SK-N-SH treated with all-trans-retinoic acid at 6 μM for 48 hours (cell line): Measurements from ENCODE around the gene EML6.

ENCODE experiments used
- GLIS3 ChIP-seq: fragments of 250-450 bp; sonication (Bioruptor Pico); IDR thresholded peaks from 2 replicates; pipeline ENCODE4 v1.5.0; 2020; ENCODE audit warnings: mild to moderate bottlenecking, moderate library complexity
- OSR1 ChIP-seq: fragments of 250-450 bp; sonication (Bioruptor Pico); IDR thresholded peaks from 2 replicates; pipeline ENCODE4 v1.8.0; 2022; ENCODE audit warnings: moderate library complexity, mild to moderate bottlenecking, inconsistent platforms
- TOX ChIP-seq: fragments of 250-450 bp; sonication (Bioruptor Pico); IDR thresholded peaks from 2 replicates; pipeline ENCODE4 v1.8.0; 2021; ENCODE audit warnings: mild to moderate bottlenecking, moderate library complexity, borderline replicate concordance
- ZC3H10 ChIP-seq: fragments of 250-450 bp; sonication (Bioruptor Pico); IDR thresholded peaks from 2 replicates; pipeline ENCODE4 v1.5.1; 2021; ENCODE audit warnings: mild to moderate bottlenecking, moderate library complexity
- ZFP30 ChIP-seq: fragments of 450-650 bp; formaldehyde crosslinking; IDR thresholded peaks from 2 replicates; pipeline ENCODE4 v1.5.0; 2022; ENCODE audit warnings: mild to moderate bottlenecking, moderate library complexity
- TF ChIP-seq, protein P1 (sequence below): fragments of 250-450 bp; sonication (Bioruptor Pico); IDR thresholded peaks from 2 replicates; pipeline ENCODE4 v1.8.0; 2020; ENCODE audit warnings: mild to moderate bottlenecking, moderate library complexity, borderline replicate concordance

DNA sequence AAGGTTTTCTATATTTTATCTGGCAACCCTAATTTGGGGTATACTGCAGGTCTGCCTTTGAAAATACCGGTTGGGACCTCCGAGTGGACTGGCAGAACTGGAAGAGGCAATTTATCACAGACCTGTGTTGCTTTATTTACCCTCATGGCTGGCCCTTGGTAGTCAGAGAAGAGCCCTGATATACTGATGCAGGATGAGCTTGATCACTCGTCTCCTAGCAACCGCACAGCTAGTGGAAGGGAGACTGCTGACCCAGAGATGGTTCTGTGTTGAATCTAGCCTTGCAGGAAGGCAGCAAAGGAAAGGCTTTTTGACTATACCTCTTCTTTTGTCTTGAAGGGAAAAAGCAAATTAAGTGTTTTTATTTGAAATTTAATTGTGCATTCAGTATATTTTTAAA, 154.7 kb downstream of the EML6 start:
- TF ChIP-seq, protein P1, sequence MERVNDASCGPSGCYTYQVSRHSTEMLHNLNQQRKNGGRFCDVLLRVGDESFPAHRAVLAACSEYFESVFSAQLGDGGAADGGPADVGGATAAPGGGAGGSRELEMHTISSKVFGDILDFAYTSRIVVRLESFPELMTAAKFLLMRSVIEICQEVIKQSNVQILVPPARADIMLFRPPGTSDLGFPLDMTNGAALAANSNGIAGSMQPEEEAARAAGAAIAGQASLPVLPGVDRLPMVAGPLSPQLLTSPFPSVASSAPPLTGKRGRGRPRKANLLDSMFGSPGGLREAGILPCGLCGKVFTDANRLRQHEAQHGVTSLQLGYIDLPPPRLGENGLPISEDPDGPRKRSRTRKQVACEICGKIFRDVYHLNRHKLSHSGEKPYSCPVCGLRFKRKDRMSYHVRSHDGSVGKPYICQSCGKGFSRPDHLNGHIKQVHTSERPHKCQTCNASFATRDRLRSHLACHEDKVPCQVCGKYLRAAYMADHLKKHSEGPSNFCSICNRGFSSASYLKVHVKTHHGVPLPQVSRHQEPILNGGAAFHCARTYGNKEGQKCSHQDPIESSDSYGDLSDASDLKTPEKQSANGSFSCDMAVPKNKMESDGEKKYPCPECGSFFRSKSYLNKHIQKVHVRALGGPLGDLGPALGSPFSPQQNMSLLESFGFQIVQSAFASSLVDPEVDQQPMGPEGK (CRISPR knock-in tag) = no peak
- TF ChIP-seq GLIS3 (CRISPR knock-in tag) (no peak), TOX (CRISPR knock-in tag) (no peak), ZFP30 (CRISPR knock-in tag) (no peak), OSR1 (CRISPR knock-in tag) (no peak), ZC3H10 (no peak)
